ENCODE measurements around the gene RHCE. TPM values are rescaled to one million over a fixed set of nuclear protein-coding genes. Genes with fewer than 3 reads are reported as not detected.
A peak's percentile ranks its signal among the peaks of the same experiment; 100 is the strongest.
"Not testable (repeated sequence)": the region's sequence is repeated elsewhere in the genome, so short reads cannot be mapped to it uniquely, and the experiment has no call there.

The RHCE gene
- total and polyA plus RNA-seq, 4 donors: 0.42 to 89.9 (median 0.69) TPM

GRCh38 chr1:25423206-25423605 is 2.6 kb upstream of the RHCE start:
- DNase-seq (ENCODE audit: low spot score); H3K4me3 ChIP-seq (ENCODE audit: low read depth in 1 of 3, low read length in 3 of 3); H3K27me3 ChIP-seq (ENCODE audit: control insufficient read depth in 4 of 4, insufficient read depth in 4 of 4, low read length in 3 of 4); H3K36me3 ChIP-seq (ENCODE audit: control insufficient read depth in 4 of 4, insufficient read depth in 3 of 4, low read depth in 1 of 4, low read length in 3 of 4); H3K9ac ChIP-seq (ENCODE audit: low read depth in 1 of 2, low read length in 2 of 2); H3K9me3 ChIP-seq (ENCODE audit: control insufficient read depth in 4 of 4, low read length in 3 of 4): not testable (repeated sequence)
- H3K4me1 ChIP-seq (ENCODE audit: control insufficient read depth in 4 of 4, insufficient read depth in 4 of 4, low read length in 3 of 4): peaks cover 2 to 18% (median 6%) of the 10 kb centered on the region in 4 donors
- TF ChIP-seq HNF4A (conservative IDR thresholded peaks at IDR 0.05) (peak; percentile 56 to 74), JUND (IDR thresholded peaks at IDR 0.05) (peak in 1 of 2 donors; percentile 71), YY1 (IDR thresholded peaks at IDR 0.05) (peak; percentile 58), CTCF (IDR thresholded peaks at IDR 0.05; ENCODE audit: low read depth, low read length, missing input control) (peak; percentile 2), RXRA (IDR thresholded peaks at IDR 0.05) (peak; percentile 77 to 85), RAD21 (IDR thresholded peaks at IDR 0.05) (peak; percentile 40 to 63), FOXA2 (IDR thresholded peaks at IDR 0.05) (peak; percentile 79), MAX (IDR thresholded peaks at IDR 0.05) (peak; percentile 38), FOXA1 (IDR thresholded peaks at IDR 0.05) (peak; percentile 74), SP1 (IDR thresholded peaks at IDR 0.05) (peak; percentile 80), EGR1 (IDR thresholded peaks at IDR 0.05; ENCODE audit: low read depth in 2 of 2) (peak; percentile 82 to 93), REST (IDR thresholded peaks at IDR 0.05) (peak; percentile 59)
- H3K27ac ChIP-seq (ENCODE audit: low read depth in 1 of 2, low read length in 2 of 2): peak overlapping the region; percentile 63
- WGBS: 39% methylated on average over 6 of the region's 6 CpGs

- WGBS: 98% methylated on average over 1 of the region's 1 CpG
Observed at GRCh38 chr1:25419339-25419738, 1.3 kb downstream of the RHCE start.

GRCh38 chr1:25417280-25417679 is 3.3 kb downstream of the RHCE start:
- H3K4me3 ChIP-seq (ENCODE audit: low read depth in 1 of 3, low read length in 3 of 3); H3K9ac ChIP-seq (ENCODE audit: low read depth in 1 of 2, low read length in 2 of 2); H3K4me1 ChIP-seq (ENCODE audit: control insufficient read depth in 4 of 4, insufficient read depth in 4 of 4, low read length in 3 of 4); H3K27ac ChIP-seq (ENCODE audit: low read depth in 1 of 2, low read length in 2 of 2); DNase-seq (ENCODE audit: low spot score); H3K9me3 ChIP-seq (ENCODE audit: control insufficient read depth in 4 of 4, low read length in 3 of 4); H3K36me3 ChIP-seq (ENCODE audit: control insufficient read depth in 4 of 4, insufficient read depth in 3 of 4, low read depth in 1 of 4, low read length in 3 of 4); H3K27me3 ChIP-seq (ENCODE audit: control insufficient read depth in 4 of 4, insufficient read depth in 4 of 4, low read length in 3 of 4): not testable (repeated sequence)
- 88% methylated on average over 4 of the region's 4 CpGs for WGBS

More at GRCh38 chr1:25419339-25419738, 1.3 kb downstream of the RHCE start:
- H3K4me3 ChIP-seq (ENCODE audit: low read depth in 1 of 3, low read length in 3 of 3); H3K9ac ChIP-seq (ENCODE audit: low read depth in 1 of 2, low read length in 2 of 2); H3K27me3 ChIP-seq (ENCODE audit: control insufficient read depth in 4 of 4, insufficient read depth in 4 of 4, low read length in 3 of 4); DNase-seq (ENCODE audit: low spot score); H3K27ac ChIP-seq (ENCODE audit: low read depth in 1 of 2, low read length in 2 of 2); H3K4me1 ChIP-seq (ENCODE audit: control insufficient read depth in 4 of 4, insufficient read depth in 4 of 4, low read length in 3 of 4); H3K36me3 ChIP-seq (ENCODE audit: control insufficient read depth in 4 of 4, insufficient read depth in 3 of 4, low read depth in 1 of 4, low read length in 3 of 4); H3K9me3 ChIP-seq (ENCODE audit: control insufficient read depth in 4 of 4, low read length in 3 of 4): not testable (repeated sequence)

- H3K27ac ChIP-seq (ENCODE audit: low read depth in 1 of 2, low read length in 2 of 2); H3K4me1 ChIP-seq (ENCODE audit: control insufficient read depth in 4 of 4, insufficient read depth in 4 of 4, low read length in 3 of 4); H3K36me3 ChIP-seq (ENCODE audit: control insufficient read depth in 4 of 4, insufficient read depth in 3 of 4, low read depth in 1 of 4, low read length in 3 of 4); H3K9me3 ChIP-seq (ENCODE audit: control insufficient read depth in 4 of 4, low read length in 3 of 4); H3K9ac ChIP-seq (ENCODE audit: low read depth in 1 of 2, low read length in 2 of 2); DNase-seq (ENCODE audit: low spot score); H3K4me3 ChIP-seq (ENCODE audit: low read depth in 1 of 3, low read length in 3 of 3); H3K27me3 ChIP-seq (ENCODE audit: control insufficient read depth in 4 of 4, insufficient read depth in 4 of 4, low read length in 3 of 4): not testable (repeated sequence)
- 97% methylated on average over 1 of the region's 1 CpG for WGBS
Observed at GRCh38 chr1:25414578-25414977, 6.0 kb downstream of the RHCE start.

- H3K9me3 ChIP-seq (ENCODE audit: control insufficient read depth in 4 of 4, low read length in 3 of 4): not testable (repeated sequence)
Observed at GRCh38 chr1:25414157-25414556, 6.5 kb downstream of the RHCE start.

More at GRCh38 chr1:25414157-25414556, 6.5 kb downstream of the RHCE start:
- H3K4me3 ChIP-seq (ENCODE audit: low read depth in 1 of 3, low read length in 3 of 3); H3K4me1 ChIP-seq (ENCODE audit: control insufficient read depth in 4 of 4, insufficient read depth in 4 of 4, low read length in 3 of 4); H3K27me3 ChIP-seq (ENCODE audit: control insufficient read depth in 4 of 4, insufficient read depth in 4 of 4, low read length in 3 of 4); DNase-seq (ENCODE audit: low spot score); H3K36me3 ChIP-seq (ENCODE audit: control insufficient read depth in 4 of 4, insufficient read depth in 3 of 4, low read depth in 1 of 4, low read length in 3 of 4); H3K27ac ChIP-seq (ENCODE audit: low read depth in 1 of 2, low read length in 2 of 2); H3K9ac ChIP-seq (ENCODE audit: low read depth in 1 of 2, low read length in 2 of 2): not testable (repeated sequence)
- 89% methylated on average over 3 of the region's 6 CpGs for WGBS

Measured in liver (tissue), 9 donors.